Globus pallidus (tissue), 1 donor: ENCODE data around the gene DHRS4L2.
"Not testable (repeated sequence)": the region's sequence is repeated elsewhere in the genome, so short reads cannot be mapped to it uniquely, and the experiment has no call there.

Experiments used
- DNase-seq: peaks from one replicate; pipeline ENCODE4 v3.0.0-alpha.2; 2015; ENCODE audit warnings: low spot score

The DHRS4L2 gene

DNA sequence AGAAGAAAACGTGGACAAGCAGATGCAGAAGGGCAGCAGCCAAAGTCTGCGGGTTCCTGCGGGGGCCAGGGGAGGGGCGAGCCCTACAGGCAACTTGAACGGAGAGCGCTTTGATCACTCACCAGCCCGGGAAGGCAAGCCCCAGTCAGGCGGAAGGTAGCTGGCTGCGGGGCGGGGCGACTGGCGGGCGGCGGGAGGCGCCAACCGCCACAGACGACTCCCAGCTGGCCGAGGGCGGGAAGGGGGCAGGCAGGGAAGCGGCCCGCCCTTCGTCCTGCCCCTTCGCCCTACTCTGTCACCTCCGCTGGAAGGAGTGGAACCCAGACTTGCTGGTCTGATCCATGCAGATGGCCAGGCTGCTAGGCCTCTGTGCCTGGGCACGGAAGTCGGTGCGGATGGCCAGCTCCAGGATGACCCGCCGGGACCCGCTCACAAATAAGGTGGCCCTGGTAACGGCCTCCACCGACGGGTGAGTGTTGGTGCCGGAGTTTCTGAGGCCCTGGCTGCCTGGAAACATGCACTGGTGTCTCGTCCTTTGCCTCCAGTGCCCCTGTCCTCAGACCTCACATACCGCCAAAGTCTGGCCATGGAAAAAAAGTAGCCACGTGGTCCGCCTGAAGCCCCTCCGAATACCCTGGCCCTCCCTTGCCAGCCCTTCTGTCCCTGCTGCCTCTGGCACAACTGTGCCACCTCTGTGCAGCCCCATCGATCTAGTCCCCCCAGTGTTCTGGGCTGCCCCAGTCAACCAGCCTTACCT, at the start of gene DHRS4L2:
DHRS4L2 (plus strand) TSS at position 323 of the 757 bp plus-strand sequence; CDS start at position 342, 19 bp downstream.
- DNase-seq, result peak; percentile 36

GRCh38 chr14:23939607-23940326, 49.0 kb upstream of the DHRS4L2 start:
- no peak for DNase-seq

GRCh38 chr14:23941230-23941629, 47.5 kb upstream of the DHRS4L2 start:
- DNase-seq, result no peak

GRCh38 chr14:23941669-23942068, 47.1 kb upstream of the DHRS4L2 start:
- DNase-seq, result no peak

GRCh38 chr14:23942587-23942986, 46.1 kb upstream of the DHRS4L2 start:
- no peak for DNase-seq

GRCh38 chr14:23949069-23949468, 39.7 kb upstream of the DHRS4L2 start:
- not testable (repeated sequence) for DNase-seq

DNA sequence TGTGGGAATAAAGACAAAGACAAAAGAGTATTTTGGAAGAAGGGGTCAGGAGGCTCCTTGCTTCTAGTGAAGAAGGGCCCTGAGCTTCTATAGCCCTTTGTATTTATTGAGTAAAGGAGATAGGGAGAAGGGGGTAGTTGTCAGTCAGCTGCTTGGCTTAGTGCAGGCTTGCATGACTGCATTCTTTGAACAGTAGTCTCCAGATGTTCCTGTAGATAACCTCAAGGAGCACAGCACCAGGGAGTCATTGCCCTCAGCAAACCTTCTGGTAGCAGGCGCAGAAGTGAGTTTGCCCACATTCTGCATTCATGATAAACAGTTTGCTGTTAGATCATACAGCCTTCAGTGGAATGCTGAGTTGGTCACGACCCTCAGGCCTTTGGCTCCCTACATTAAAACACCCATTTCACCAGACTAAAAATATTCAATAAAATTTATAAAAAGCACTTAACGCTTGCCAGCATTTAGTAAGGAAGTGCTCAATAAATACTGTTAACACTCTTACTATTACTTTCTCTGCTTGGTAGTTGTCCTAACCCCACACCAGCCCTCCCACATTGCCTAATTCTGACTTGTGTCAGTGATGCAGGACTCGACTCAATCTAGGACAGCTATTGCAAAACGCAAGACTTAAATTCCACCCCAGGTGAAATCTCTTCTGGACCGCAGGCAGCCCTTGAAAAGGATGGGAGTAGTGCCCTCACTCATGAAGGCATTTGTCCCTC, 38.2 kb upstream of the DHRS4L2 start:
- no peak for DNase-seq

GRCh38 chr14:23951136-23951466, 37.6 kb upstream of the DHRS4L2 start:
- not testable (repeated sequence) for DNase-seq

- peak; percentile 43 for DNase-seq
Observed at GRCh38 chr14:23951590-23952201, 37.0 kb upstream of the DHRS4L2 start.

- DNase-seq, result not testable (repeated sequence)
Observed at GRCh38 chr14:23953116-23953463, 35.6 kb upstream of the DHRS4L2 start.

DNA sequence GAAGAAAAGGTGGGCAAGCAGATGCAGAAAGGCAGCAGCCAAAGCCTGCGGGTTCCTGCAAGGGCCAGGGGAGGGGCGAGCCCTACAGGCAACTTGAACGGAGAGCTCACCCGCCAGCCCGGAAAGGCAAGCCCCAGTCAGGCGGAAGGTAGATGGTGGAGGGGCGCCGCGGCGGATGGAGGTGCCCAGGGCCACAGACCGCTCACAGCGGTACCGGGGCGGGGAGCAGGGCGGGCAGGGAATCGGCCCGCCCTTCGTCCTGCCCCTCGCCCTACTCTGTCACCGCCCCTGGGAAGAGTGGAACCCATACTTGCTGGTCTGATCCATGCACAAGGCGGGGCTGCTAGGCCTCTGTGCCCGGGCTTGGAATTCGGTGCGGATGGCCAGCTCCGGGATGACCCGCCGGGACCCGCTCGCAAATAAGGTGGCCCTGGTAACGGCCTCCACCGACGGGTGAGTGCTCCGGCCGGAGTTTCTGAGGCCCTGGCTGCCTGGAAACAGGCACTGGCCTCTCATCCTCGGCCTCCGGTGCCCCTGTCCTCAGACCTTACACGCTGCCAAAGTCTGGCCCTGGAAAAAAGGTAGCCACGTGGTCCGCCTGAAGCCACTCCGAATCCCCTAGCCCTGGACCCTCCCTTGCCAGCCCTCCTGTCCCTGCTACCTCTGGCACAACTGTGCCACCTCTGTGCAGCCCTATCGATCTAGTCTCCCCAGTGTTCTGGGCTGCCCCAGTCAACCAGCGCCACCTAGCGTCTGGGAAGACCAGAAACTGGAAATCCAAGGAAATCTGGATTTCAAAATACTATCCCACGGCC, 35.1 kb upstream of the DHRS4L2 start, which contains the start of gene DHRS4:
DHRS4 (plus strand) TSS at position 307 of the 815 bp plus-strand sequence; CDS start at position 326, 19 bp downstream.
- peak; percentile 86 for DNase-seq

- DNase-seq, result not testable (repeated sequence)
Observed at GRCh38 chr14:23954279-23954614, 34.5 kb upstream of the DHRS4L2 start.

- DNase-seq, result not testable (repeated sequence)
Observed at GRCh38 chr14:23954965-23955364, 33.8 kb upstream of the DHRS4L2 start.

DNA sequence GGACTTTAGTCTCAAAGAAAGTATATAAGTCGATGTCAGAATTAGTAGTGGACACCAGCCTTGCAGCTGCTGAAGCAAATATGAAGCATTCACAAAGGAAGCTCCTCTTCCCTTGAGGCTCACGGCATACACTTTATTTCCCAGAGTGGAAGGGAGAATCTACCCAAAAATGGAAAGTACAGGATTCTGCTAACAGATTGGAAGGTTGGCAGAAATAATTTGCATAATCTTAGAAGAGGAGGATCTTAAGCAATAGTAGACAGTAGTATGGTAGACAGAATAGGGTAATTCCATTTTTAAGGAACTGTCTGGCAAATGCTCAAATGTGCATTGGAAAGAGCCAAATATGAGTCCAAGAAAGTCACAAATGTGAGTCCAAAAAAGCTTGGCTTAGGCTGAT, 32.9 kb upstream of the DHRS4L2 start:
- DNase-seq, result not testable (repeated sequence)

GRCh38 chr14:23957913-23958569, 30.7 kb upstream of the DHRS4L2 start:
- DNase-seq, result not testable (repeated sequence)

- DNase-seq, result not testable (repeated sequence)
Observed at GRCh38 chr14:23960899-23961298, 27.8 kb upstream of the DHRS4L2 start.

DNA sequence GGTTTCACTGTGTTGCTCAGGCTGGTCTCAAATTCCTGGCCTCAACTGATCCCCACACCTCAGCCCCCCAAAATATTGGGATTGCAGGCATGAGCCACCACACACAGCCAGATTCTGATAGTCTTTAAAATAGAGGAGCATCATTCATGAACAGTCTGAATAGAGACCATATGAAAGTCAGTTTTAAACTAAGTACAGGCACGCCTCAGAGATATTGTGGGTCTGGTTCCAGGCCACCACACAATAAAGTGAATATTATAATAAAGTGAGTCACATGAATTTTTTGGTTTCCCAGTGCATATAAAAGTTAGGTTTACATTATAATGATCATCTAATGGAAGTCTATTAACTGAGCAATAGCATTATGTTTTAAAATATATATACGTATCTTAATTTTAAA, 27.0 kb upstream of the DHRS4L2 start:
- DNase-seq, result not testable (repeated sequence)

GRCh38 chr14:23969130-23969480, 19.6 kb upstream of the DHRS4L2 start:
- DNase-seq, result not testable (repeated sequence)

- peak; percentile 20 for DNase-seq
Observed at GRCh38 chr14:23969481-23970282, 19.0 kb upstream of the DHRS4L2 start.

DNA sequence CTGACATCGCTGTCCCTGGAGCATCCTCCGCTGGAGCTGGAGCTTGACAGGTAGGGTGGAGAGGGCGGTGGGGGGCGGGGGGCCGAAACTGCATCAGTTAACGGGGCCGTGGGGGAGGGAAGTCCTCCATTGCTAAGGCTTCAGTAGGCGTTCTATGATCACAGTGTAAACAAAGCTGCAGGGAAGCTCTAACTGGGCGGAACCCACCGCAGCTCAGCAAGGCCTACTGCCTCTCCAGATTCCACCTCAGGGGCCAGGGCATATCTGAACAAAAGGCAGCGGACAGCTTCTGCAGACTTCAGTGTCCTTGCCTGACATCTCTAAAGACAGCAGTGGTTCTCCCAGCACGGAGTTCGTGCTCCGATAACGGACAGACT, 18.5 kb upstream of the DHRS4L2 start:
- DNase-seq, result not testable (repeated sequence)
